CD14-positive monocyte (primary cell): ENCODE data around the gene UCHL5. TPM values are rescaled to one million over a fixed set of nuclear protein-coding genes. Genes with fewer than 3 reads are reported as not detected.

Source experiments
- DNase-seq, 3 donors: peaks; one replicate each; pipeline ENCODE4 v3.0.0-alpha.2; 2011 to 2022
- H2AFZ ChIP-seq: 2 replicates; pipeline ENCODE4 v1.6.0; 2012; ENCODE audit warnings: mild to moderate bottlenecking, low read depth, low read length, inconsistent platforms; ENCODE audit not compliant: insufficient read depth, poor library complexity, severe bottlenecking
- H3K27ac ChIP-seq, 2 donors: 1 replicate in 1 of 2; 2 replicates in 1 of 2; pipeline ENCODE4 v1.5.1; 2012 to 2013; ENCODE audit warnings: low read length in 2 of 2, control low read depth in 1 of 2, inconsistent platforms in 1 of 2, low read depth in 1 of 2, mild to moderate bottlenecking in 1 of 2
- H3K27me3 ChIP-seq, 2 donors: one replicate each; pipeline versions ENCODE4 v1.6.0 to v1.6.1; 2011 to 2013; ENCODE audit warnings: low read length in 2 of 2; ENCODE audit not compliant: control insufficient read depth in 2 of 2, insufficient read depth in 2 of 2
- H3K36me3 ChIP-seq, 2 donors: replicated peaks in 1 of 2; 1 replicate in 1 of 2; 2 replicates in 1 of 2; pipeline versions ENCODE4 v1.5.1 to v1.6.1; 2012 to 2013; ENCODE audit warnings: low read length in 2 of 2, control low read depth in 1 of 2, inconsistent platforms in 1 of 2, mild to moderate bottlenecking in 1 of 2; ENCODE audit not compliant: insufficient read depth in 2 of 2, control insufficient read depth in 1 of 2
- H3K4me1 ChIP-seq, 2 donors: 1 replicate in 1 of 2; 2 replicates in 1 of 2; pipeline versions ENCODE4 v1.5.1 to v1.6.1; 2012 to 2013; ENCODE audit warnings: low read length in 2 of 2, control low read depth in 1 of 2, inconsistent platforms in 1 of 2, mild to moderate bottlenecking in 1 of 2, moderate library complexity in 1 of 2; ENCODE audit not compliant: insufficient read depth in 2 of 2, control insufficient read depth in 1 of 2
- H3K4me2 ChIP-seq: replicated peaks from 2 replicates; pipeline ENCODE3; 2012; ENCODE audit warnings: low read length, moderate library complexity, mild to moderate bottlenecking; ENCODE audit not compliant: poor library complexity, severe bottlenecking; ENCODE audit errors: extremely low read depth
- H3K4me3 ChIP-seq, 3 experiments: fragments of 200-600 bp in 1 of 3; sonication (generic) in 1 of 3; replicated peaks in 1 of 3; 1 replicate in 2 of 3; 2 replicates in 1 of 3; pipeline ENCODE4 v1.5.1; 2011 to 2013; ENCODE audit warnings: low read length in 3 of 3, mild to moderate bottlenecking in 3 of 3, control low read depth in 2 of 3, low read depth in 2 of 3, inconsistent platforms in 1 of 3, moderate library complexity in 1 of 3
- H3K79me2 ChIP-seq: 2 replicates; pipeline ENCODE4 v1.6.0; 2012; ENCODE audit warnings: mild to moderate bottlenecking, control low read depth, inconsistent platforms, low read length, moderate library complexity; ENCODE audit not compliant: insufficient read depth
- H3K9ac ChIP-seq: 2 replicates; pipeline ENCODE4 v1.6.0; 2017; ENCODE audit warnings: low read length, mild to moderate bottlenecking; ENCODE audit not compliant: insufficient read depth, poor library complexity, severe bottlenecking
- H3K9me3 ChIP-seq, 2 donors: replicated peaks in 1 of 2; 1 replicate in 1 of 2; 2 replicates in 1 of 2; pipeline versions ENCODE4 v1.5.1 to v1.6.1; 2012 to 2013; ENCODE audit warnings: low read length in 2 of 2, control low read depth in 1 of 2; ENCODE audit not compliant: control insufficient read depth in 1 of 2, insufficient read depth in 1 of 2
- H4K20me1 ChIP-seq: 2 replicates; pipeline ENCODE4 v1.6.0; 2012; ENCODE audit warnings: mild to moderate bottlenecking, low read length, control low read depth, moderate library complexity; ENCODE audit not compliant: insufficient read depth
- H3K27ac Mint-ChIP-seq, 7 donors: one replicate each; pipeline ENCODE4 v1.8.0; 2020; ENCODE audit warnings: mild to moderate bottlenecking in 7 of 7, mixed read lengths in 7 of 7, moderate library complexity in 6 of 7, inconsistent platforms in 2 of 7
- H3K27me3 Mint-ChIP-seq, 3 donors: one replicate each; pipeline ENCODE4 v1.8.0; 2021 to 2022; ENCODE audit warnings: low read depth in 3 of 3, mild to moderate bottlenecking in 3 of 3, mixed read lengths in 3 of 3, moderate library complexity in 3 of 3, inconsistent platforms in 1 of 3
- H3K36me3 Mint-ChIP-seq, 2 donors: one replicate each; pipeline ENCODE4 v1.8.0; 2020; ENCODE audit warnings: mixed read lengths in 2 of 2, inconsistent platforms in 1 of 2, mild to moderate bottlenecking in 1 of 2
- H3K4me1 Mint-ChIP-seq: one replicate; pipeline ENCODE4 v1.8.0; 2020; ENCODE audit warnings: mild to moderate bottlenecking, mixed read lengths
- H3K4me3 Mint-ChIP-seq, 2 donors: one replicate each; pipeline ENCODE4 v1.8.0; 2020; ENCODE audit warnings: mild to moderate bottlenecking in 2 of 2, mixed read lengths in 2 of 2, moderate library complexity in 1 of 2
- H3K9me3 Mint-ChIP-seq, 7 donors: one replicate each; pipeline ENCODE4 v1.8.0; 2020 to 2022; ENCODE audit warnings: mixed read lengths in 7 of 7, mild to moderate bottlenecking in 6 of 7, moderate library complexity in 6 of 7, inconsistent platforms in 2 of 7
- CTCF ChIP-seq: fragments of 200-600 bp; IDR thresholded peaks from one replicate; pipeline ENCODE4 v1.8.0; 2022; ENCODE audit warnings: antibody characterized with exemption, mild to moderate bottlenecking
- WGBS: methylation state at CpG from one replicate; pipeline ENCODE4 v1.1.5; 2013; ENCODE audit warnings: missing lambda C conversion rate; ENCODE audit not compliant: insufficient coverage; 5-methylcytosine and 5-hydroxymethylcytosine counted together
- intact Hi-C, 2 donors: fragments of 100-400 bp; cut with micrococcal nuclease; formaldehyde crosslinking; loops; one replicate each; pipeline versions ENCODE4 v1.15.0 to v1.15.1; 2023
- polyA plus RNA-seq, 3 donors: library from polyadenylated mRNA; depleted of rRNA in 1 of 3; unstranded in 2 of 3; stranded (reverse) in 1 of 3; fragments of 300-500 nt in 2 of 3; fragments of >200 nt in 1 of 3; fragmentation: Illumina TruSeq in 2 of 3; gene quantifications; 1 replicate in 2 of 3; 2 replicates in 1 of 3; pipeline ENCODE4 v1.2.3, GENCODE V29; 2012 to 2021
- small RNA-seq: library from RNA; depleted of rRNA; stranded (forward); fragments of <200 nt; gene quantifications from one replicate; pipeline ENCODE3, GENCODE V24; 2012; ENCODE audit warnings: low read depth; ENCODE audit not compliant: insufficient read length

Gene UCHL5
- polyA plus RNA-seq, 3 donors = 8.6 to 43.0 (median 29.6) TPM

- Mint-ChIP-seq H3K36me3 (peaks cover 0 to 3% of the 10 kb centered on the region in 2 donors), H3K4me3 (no peak overlapping the region), H3K9me3 (peaks cover 0 to 8% (median 5%) of the 10 kb centered on the region in 7 donors), H3K27ac (peak overlapping the region in 1 of 7 donors; percentile 41), H3K27me3 (peaks cover 0 to 3% (median 2%) of the 10 kb centered on the region in 3 donors), H3K4me1 (peaks cover 9% of the 10 kb centered on the region)
- H3K79me2 ChIP-seq = no peaks in the 10 kb centered on the region
- no peaks in the 10 kb centered on the region for H4K20me1 ChIP-seq
- H3K4me2 ChIP-seq = no peak overlapping the region
- no peak overlapping the region for H3K9ac ChIP-seq
- H3K27me3 ChIP-seq = no peaks in the 10 kb centered on the region
- H2AFZ ChIP-seq = no peak overlapping the region
- intact Hi-C loops = loop anchor here in 1 of 2 donors (10.0 kb wide), 1 partner anchor 58 kb away; no protein-coding TSS in a partner anchor
- no peaks in the 10 kb centered on the region for H3K4me1 ChIP-seq
- H3K4me3 ChIP-seq = no peak overlapping the region
- H3K36me3 ChIP-seq = no peaks in the 10 kb centered on the region
- H3K27ac ChIP-seq = no peak overlapping the region
- WGBS = no CpG with 5 or more reads among the region's 2 CpGs
- no peaks in the 10 kb centered on the region for H3K9me3 ChIP-seq
- DNase-seq = no peak
- TF ChIP-seq CTCF = no peak
Observed at GRCh38 chr1:192962901-192963300, 96.3 kb downstream of the UCHL5 start.

Small RNA genes lying within 50 kb of the gene (small RNA-seq; reads per million reads assigned to genes)
- 1.2 reads per million for gene SCARNA18B

Other genes with a start within 250 kb of the UCHL5 start
- 10 to 100 TPM; 13.2 to 67.9 (median 58.1) TPM for gene RO60, start 252 bp upstream of the UCHL5 start, polyA plus RNA-seq
- gene GLRX2, start 46.1 kb upstream of the UCHL5 start, polyA plus RNA-seq = 10 to 100 TPM in 2 of 3 donors, 1 to 10 TPM in 1; 4.2 to 16.1 (median 15.2) TPM
- gene CDC73, start 62.7 kb upstream of the UCHL5 start, polyA plus RNA-seq = 10 to 100 TPM; 14.2 to 60.3 (median 57.2) TPM
- under 1 TPM in 1 of 3 donors, not detected in 2; 0.26 TPM for gene B3GALT2, start 127.3 kb upstream of the UCHL5 start, polyA plus RNA-seq